Vagina (tissue), 2 donors: ENCODE results near the gene CTU1.

Experiments used
- POLR2A ChIP-seq, 2 donors: fragments of 450-650 bp; IDR thresholded peaks; one replicate each; pipeline ENCODE4 v1.6.1; 2017; ENCODE audit warnings: antibody characterized with exemption in 2 of 2, mild to moderate bottlenecking in 2 of 2, moderate library complexity in 2 of 2
- TF ChIP-seq, protein P1 (sequence below), 3 experiments: fragments of 450-650 bp in 2 of 3; fragments of 200-600 bp in 1 of 3; sonication (generic) in 1 of 3; IDR thresholded peaks; one replicate each; pipeline ENCODE4 v1.5.1; 2017 to 2019; ENCODE audit warnings: antibody characterized with exemption in 3 of 3, mild to moderate bottlenecking in 2 of 3, moderate library complexity in 2 of 3

DNA sequence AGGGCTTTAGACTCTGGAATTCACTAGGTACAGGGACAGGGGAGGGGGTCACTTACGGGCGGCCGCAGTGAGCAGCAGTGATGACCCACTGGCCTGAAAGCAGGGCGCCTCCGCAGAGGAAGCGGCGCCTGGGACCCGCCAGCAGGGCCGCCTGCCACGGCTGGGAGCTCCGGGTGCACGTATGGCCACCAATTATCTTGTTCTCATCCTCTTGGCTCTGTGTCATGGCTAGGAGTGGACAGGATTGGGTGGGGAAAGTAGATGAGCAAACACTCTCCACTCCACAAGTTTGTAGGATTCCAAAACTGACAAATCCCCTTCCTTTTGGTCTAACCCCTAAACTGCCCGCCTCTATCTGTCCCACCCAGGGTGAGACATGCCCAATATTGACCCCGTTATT lies 26.7 kb downstream of the CTU1 start:
- TF ChIP-seq, protein P1, sequence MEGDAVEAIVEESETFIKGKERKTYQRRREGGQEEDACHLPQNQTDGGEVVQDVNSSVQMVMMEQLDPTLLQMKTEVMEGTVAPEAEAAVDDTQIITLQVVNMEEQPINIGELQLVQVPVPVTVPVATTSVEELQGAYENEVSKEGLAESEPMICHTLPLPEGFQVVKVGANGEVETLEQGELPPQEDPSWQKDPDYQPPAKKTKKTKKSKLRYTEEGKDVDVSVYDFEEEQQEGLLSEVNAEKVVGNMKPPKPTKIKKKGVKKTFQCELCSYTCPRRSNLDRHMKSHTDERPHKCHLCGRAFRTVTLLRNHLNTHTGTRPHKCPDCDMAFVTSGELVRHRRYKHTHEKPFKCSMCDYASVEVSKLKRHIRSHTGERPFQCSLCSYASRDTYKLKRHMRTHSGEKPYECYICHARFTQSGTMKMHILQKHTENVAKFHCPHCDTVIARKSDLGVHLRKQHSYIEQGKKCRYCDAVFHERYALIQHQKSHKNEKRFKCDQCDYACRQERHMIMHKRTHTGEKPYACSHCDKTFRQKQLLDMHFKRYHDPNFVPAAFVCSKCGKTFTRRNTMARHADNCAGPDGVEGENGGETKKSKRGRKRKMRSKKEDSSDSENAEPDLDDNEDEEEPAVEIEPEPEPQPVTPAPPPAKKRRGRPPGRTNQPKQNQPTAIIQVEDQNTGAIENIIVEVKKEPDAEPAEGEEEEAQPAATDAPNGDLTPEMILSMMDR (IDR thresholded peaks at IDR 0.05), result no peak
- no peak for TF ChIP-seq POLR2A (IDR thresholded peaks at IDR 0.05)
